Measurements from ENCODE around the gene GRM4. TPM values are rescaled to one million over a fixed set of nuclear protein-coding genes. Genes with fewer than 3 reads are reported as not detected.

Gene GRM4
- total and polyA plus RNA-seq, 2 donors from 2014 or later, result not detected

- Histone ChIP-seq H3K27ac (ENCODE audit: low read depth in 2 of 2, low read length in 2 of 2) (no peak overlapping the region), H3K9me3 (ENCODE audit: control insufficient read depth in 2 of 3, insufficient read depth in 1 of 3, low read length in 3 of 3) (no peaks in the 10 kb centered on the region), H3K36me3 (ENCODE audit: control insufficient read depth in 2 of 3, insufficient read depth in 3 of 3, low read length in 3 of 3) (no peaks in the 10 kb centered on the region), H3K27me3 (ENCODE audit: control insufficient read depth, insufficient read depth, low read length) (no peaks in the 10 kb centered on the region), H3K4me3 (ENCODE audit: low read length in 3 of 3) (no peak overlapping the region), H3K4me1 (ENCODE audit: control insufficient read depth in 2 of 3, insufficient read depth in 2 of 3, low read depth in 1 of 3, low read length in 3 of 3) (no peaks in the 10 kb centered on the region), H3K9ac (ENCODE audit: low read length in 3 of 3) (no peak overlapping the region)
- FAIRE-seq, result no peak
- intact Hi-C loops (cut with DNase I), result no loop called here
- peak in 2 of 5 donors; percentile 8 to 21 for DNase-seq
- TF ChIP-seq CTCF (IDR thresholded peaks at IDR 0.05; ENCODE audit: borderline replicate concordance, extremely low read depth, insufficient read depth), result no peak
Measured at GRCh38 chr6:33989016-33989854, 156.7 kb downstream of the GRM4 start.

GRCh38 chr6:33988121-33989015 is 157.5 kb downstream of the GRM4 start:
- no peaks in the 10 kb centered on the region for H3K4me1 ChIP-seq (ENCODE audit: control insufficient read depth in 2 of 3, insufficient read depth in 2 of 3, low read depth in 1 of 3, low read length in 3 of 3)
- TF ChIP-seq CTCF (IDR thresholded peaks at IDR 0.05; ENCODE audit: borderline replicate concordance, extremely low read depth, insufficient read depth), result no peak
- no peaks in the 10 kb centered on the region for H3K27me3 ChIP-seq (ENCODE audit: control insufficient read depth, insufficient read depth, low read length)
- H3K9ac ChIP-seq (ENCODE audit: low read length in 3 of 3), result no peak overlapping the region
- no peak overlapping the region for H3K4me3 ChIP-seq (ENCODE audit: low read length in 3 of 3)
- intact Hi-C loops (cut with DNase I), result no loop called here
- DNase-seq, result peak; percentile 40 to 62 (median 45)
- H3K9me3 ChIP-seq (ENCODE audit: control insufficient read depth in 2 of 3, insufficient read depth in 1 of 3, low read length in 3 of 3), result no peaks in the 10 kb centered on the region
- no peak for FAIRE-seq
- H3K27ac ChIP-seq (ENCODE audit: low read depth in 2 of 2, low read length in 2 of 2), result no peak overlapping the region
- H3K36me3 ChIP-seq (ENCODE audit: control insufficient read depth in 2 of 3, insufficient read depth in 3 of 3, low read length in 3 of 3), result no peaks in the 10 kb centered on the region

- FAIRE-seq (no peak), DNase-seq (peak in 1 of 5 donors; percentile 43)
- no peak overlapping the region for H3K27ac ChIP-seq (ENCODE audit: low read depth in 2 of 2, low read length in 2 of 2)
- no peaks in the 10 kb centered on the region for H3K36me3 ChIP-seq (ENCODE audit: control insufficient read depth in 2 of 3, insufficient read depth in 3 of 3, low read length in 3 of 3)
- peaks cover 0 to 2% (median 0%) of the 10 kb centered on the region in 3 donors for H3K4me1 ChIP-seq (ENCODE audit: control insufficient read depth in 2 of 3, insufficient read depth in 2 of 3, low read depth in 1 of 3, low read length in 3 of 3)
- H3K27me3 ChIP-seq (ENCODE audit: control insufficient read depth, insufficient read depth, low read length), result no peaks in the 10 kb centered on the region
- TF ChIP-seq CTCF (IDR thresholded peaks at IDR 0.05; ENCODE audit: borderline replicate concordance, extremely low read depth, insufficient read depth), result no peak
- H3K9me3 ChIP-seq (ENCODE audit: control insufficient read depth in 2 of 3, insufficient read depth in 1 of 3, low read length in 3 of 3), result no peaks in the 10 kb centered on the region
- intact Hi-C loops (cut with DNase I), result no loop called here
- no peak overlapping the region for H3K9ac ChIP-seq (ENCODE audit: low read length in 3 of 3)
- H3K4me3 ChIP-seq (ENCODE audit: low read length in 3 of 3), result no peak overlapping the region
Measured at GRCh38 chr6:33987531-33988021, 158.3 kb downstream of the GRM4 start.
